HepG2 (cell line): ENCODE results near the gene PSMG1. TPM values are rescaled to one million over a fixed set of nuclear protein-coding genes. Genes with fewer than 3 reads are reported as not detected.

ENCODE experiments used
- ATAC-seq: fragments of 200-7000 bp; cut with Tn5 transposase; 3 replicates; pipeline ENCODE4 v1.9.1; 2020; ENCODE audit warnings: mild to moderate bottlenecking, moderate library complexity
- BruUV-seq: library from RNA; stranded (reverse); fragments of 400-500 nt; replicated peaks from 2 replicates; lab custom pipeline; 2021; lab: Mats Ljungman, UMichigan
- CTCF ChIA-PET: fragments of 300-600 bp; formaldehyde crosslinking; extraction: SDS; loops from one replicate; lab custom pipeline; 2021; ENCODE audit warnings: low total read pairs, inconsistent platforms, low intra/inter-chr PET ratio; lab: Yijun Ruan, JAX
- POLR2A ChIA-PET: fragments of 350-600 bp; sonication (Branson Sonifier 250); formaldehyde crosslinking; loops from one replicate; lab custom pipeline; 2020; ENCODE audit warnings: antibody characterized with exemption, inconsistent platforms; lab: Yijun Ruan, JAX
- DNase-seq: peaks from one replicate; pipeline ENCODE4 v3.0.0-alpha.2; 2015; ENCODE audit warnings: low spot score
- FAIRE-seq: peaks from 3 replicates; lab custom pipeline; 2011; peaks lifted over from hg19 to GRCh38; lab: Jason Lieb, UNC
- H2AFZ ChIP-seq: one replicate; pipeline ENCODE4 v1.6.1; 2011; ENCODE audit warnings: low read length, inconsistent platforms
- H3K27ac ChIP-seq: fragments of 300-600 bp; 3 replicates; pipeline ENCODE4 v1.8.0; 2011; ENCODE audit warnings: mixed run types, mild to moderate bottlenecking, mixed read lengths, low read length, inconsistent platforms; ENCODE audit not compliant: insufficient read depth; ENCODE audit errors: extremely low read length
- H3K27me3 ChIP-seq, 2 experiments: fragments of 200-600 bp in 1 of 2; 2 replicates in 1 of 2; 3 replicates in 1 of 2; pipeline versions ENCODE4 v1.6.0 to v1.8.0; 2011; ENCODE audit warnings: low read length in 2 of 2, mild to moderate bottlenecking in 2 of 2, moderate library complexity in 2 of 2, inconsistent platforms in 1 of 2; ENCODE audit not compliant: insufficient read depth in 2 of 2, control insufficient read depth in 1 of 2
- H3K36me3 ChIP-seq, 2 experiments: fragments of 200-600 bp in 1 of 2; replicated peaks in 1 of 2; 2 replicates in 1 of 2; 3 replicates in 1 of 2; pipeline versions ENCODE4 v1.5.1 to v1.8.0; 2011; ENCODE audit warnings: low read length in 2 of 2, inconsistent platforms in 1 of 2; ENCODE audit not compliant: insufficient read depth in 2 of 2, control insufficient read depth in 1 of 2
- H3K4me1 ChIP-seq: 2 replicates; pipeline ENCODE4 v1.5.1; 2012; ENCODE audit warnings: low read length, inconsistent platforms; ENCODE audit not compliant: insufficient read depth
- H3K4me2 ChIP-seq: 2 replicates; pipeline ENCODE4 v1.6.0; 2011; ENCODE audit warnings: low read depth, low read length, inconsistent platforms
- H3K4me3 ChIP-seq, 3 experiments: fragments of 200-600 bp in 1 of 3; sonication (generic), shearing (Covaris generic) in 1 of 3; replicated peaks in 1 of 3; 2 replicates each; pipeline ENCODE4 v1.5.1; 2011 to 2016; ENCODE audit warnings: low read length in 3 of 3, inconsistent platforms in 2 of 3, low read depth in 2 of 3, mild to moderate bottlenecking in 2 of 3, control low read depth in 1 of 3, mixed read lengths in 1 of 3; ENCODE audit not compliant: insufficient read depth in 1 of 3
- H3K79me2 ChIP-seq: one replicate; pipeline ENCODE4 v1.6.1; 2011; ENCODE audit warnings: low read length, inconsistent platforms; ENCODE audit not compliant: insufficient read depth
- H3K9ac ChIP-seq: 2 replicates; pipeline ENCODE4 v1.6.0; 2011; ENCODE audit warnings: mild to moderate bottlenecking, low read depth, low read length, inconsistent platforms; ENCODE audit not compliant: insufficient read depth
- H3K9me3 ChIP-seq: 2 replicates; pipeline ENCODE4 v1.5.1; 2012; ENCODE audit warnings: mild to moderate bottlenecking, low read length
- H4K20me1 ChIP-seq: 2 replicates; pipeline ENCODE4 v1.6.0; 2011; ENCODE audit warnings: inconsistent platforms, mild to moderate bottlenecking, low read length, moderate library complexity; ENCODE audit not compliant: insufficient read depth
- CAMTA2 ChIP-seq: sonication (generic); formaldehyde crosslinking; IDR thresholded peaks from 2 replicates; pipeline ENCODE4 v1.4.0; 2020; ENCODE audit warnings: mild to moderate bottlenecking, missing genetic modification reagents, borderline replicate concordance
- EHMT2 ChIP-seq: fragments of 200-600 bp; sonication (generic); IDR thresholded peaks from 2 replicates; pipeline ENCODE4 v1.7.0; 2017; ENCODE audit warnings: antibody characterized with exemption, low read depth, low read length, borderline replicate concordance
- NFE2L2 ChIP-seq: fragments of 150-350 bp; IDR thresholded peaks from 2 replicates; pipeline ENCODE4 v1.6.1; 2014; ENCODE audit warnings: low read length
- POLR2G ChIP-seq: fragments of 200-400 bp; formaldehyde crosslinking; IDR thresholded peaks from 2 replicates; pipeline ENCODE4 v1.6.1; 2018; ENCODE audit warnings: mild to moderate bottlenecking, low read depth, low read length, moderate library complexity
- STAG1 ChIP-seq: sonication (generic); formaldehyde crosslinking; IDR thresholded peaks from 2 replicates; pipeline ENCODE4 v1.4.0; 2020; ENCODE audit warnings: missing genetic modification reagents
- XRCC5 ChIP-seq: fragments of 200-400 bp; formaldehyde crosslinking; optimal IDR thresholded peaks from 2 replicates; pipeline ENCODE3; 2017; ENCODE audit warnings: mild to moderate bottlenecking, low read length
- ZFP62 ChIP-seq: sonication (generic); formaldehyde crosslinking; IDR thresholded peaks from 2 replicates; pipeline ENCODE4 v1.4.0; 2020; ENCODE audit warnings: missing genetic modification reagents
- ZNF619 ChIP-seq: sonication (generic); formaldehyde crosslinking; IDR thresholded peaks from 2 replicates; pipeline ENCODE4 v1.4.0; 2020; ENCODE audit warnings: mild to moderate bottlenecking, missing genetic modification reagents
- ZNF703 ChIP-seq: sonication (generic); formaldehyde crosslinking; IDR thresholded peaks from 2 replicates; pipeline ENCODE4 v1.5.1; 2020; ENCODE audit warnings: missing genetic modification reagents, mild to moderate bottlenecking, moderate library complexity, borderline replicate concordance
- WGBS: methylation state at CpG from one replicate; pipeline ENCODE4 v1.1.6; 2017; ENCODE audit warnings: low lambda C conversion rate; 5-methylcytosine and 5-hydroxymethylcytosine counted together
- in situ Hi-C: cut with HindIII; loops from 2 replicates; pipeline ENCODE4 v1.10.0; 2017; ENCODE audit warnings: low pct_unique_long_range_greater_than_20kb; ENCODE audit not compliant: extremely low pct_ligation_motif_present
- intact Hi-C: fragments of 100-400 bp; cut with micrococcal nuclease; formaldehyde crosslinking; loops from one replicate; pipeline ENCODE4 v1.10.0; 2022; ENCODE audit not compliant: unreplicated experiment
- polyA plus RNA-seq, 8 experiments: library from polyadenylated mRNA; depleted of rRNA in 3 of 8; stranded (reverse) in 7 of 8; unstranded in 1 of 8; fragments of >200 nt; fragmentation: Illumina TruSeq in 4 of 8; extraction: Trizol in 4 of 8; gene quantifications; 2 replicates each; pipeline versions ENCODE4 v1.2.1 to v1.2.3, GENCODE V29; 2011 to 2016; ENCODE audit warnings: low read depth in 4 of 8, missing spikeins in 1 of 8, mixed read lengths in 1 of 8; ENCODE audit not compliant: insufficient read depth in 1 of 8
- total RNA-seq, 5 experiments: library from RNA; depleted of rRNA; stranded (reverse); fragments of >200 nt; fragmentation: Illumina TruSeq; extraction: Trizol; gene quantifications; 2 replicates each; pipeline ENCODE4 v1.2.3, GENCODE V29; 2016; ENCODE audit warnings: low read depth in 1 of 5
- TF ChIP-seq, protein P1 (sequence below): sonication (generic); formaldehyde crosslinking; IDR thresholded peaks from 2 replicates; pipeline ENCODE4 v1.5.0; 2020; ENCODE audit warnings: mild to moderate bottlenecking, missing genetic modification reagents, moderate library complexity
- TF ChIP-seq, protein P2 (sequence below): sonication (generic); formaldehyde crosslinking; IDR thresholded peaks from 2 replicates; pipeline ENCODE4 v1.8.0; 2022; ENCODE audit warnings: missing genetic modification reagents, mild to moderate bottlenecking, borderline replicate concordance
- TF ChIP-seq, protein P3 (sequence below): IDR thresholded peaks from 2 replicates; pipeline ENCODE4 v1.6.1; 2018; ENCODE audit warnings: missing genetic modification reagents, mild to moderate bottlenecking, missing compliant biosample characterization

Gene PSMG1
- total and polyA plus RNA-seq, 2 of the 13 experiments (the other 11 are each of a cell fraction or from before 2014, with no cell fraction given): 63.6 to 173 TPM

DNA sequence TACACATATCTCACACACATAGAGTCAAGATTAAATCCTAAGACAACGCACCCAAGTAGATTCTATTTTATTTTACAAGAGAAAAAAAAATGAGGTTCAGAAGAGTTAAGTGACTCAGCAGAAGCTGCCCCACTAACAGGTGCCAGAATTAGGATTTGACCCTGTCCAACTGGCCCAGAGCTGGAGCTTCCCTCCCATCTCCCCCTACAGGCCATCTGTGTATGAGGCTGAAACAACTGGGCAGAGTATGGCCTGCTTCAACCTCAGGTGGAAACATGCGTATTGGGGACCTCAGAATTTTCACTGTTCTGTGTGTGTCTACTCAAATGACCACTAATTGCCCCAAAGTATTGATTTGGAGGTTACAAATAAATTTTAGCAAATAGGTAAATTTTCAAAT is 29.9 kb downstream of the PSMG1 start:
- CTCF ChIA-PET: interaction anchor here (1.6 kb wide), 1 partner anchor 420 kb away, joined by 3 read pairs; no protein-coding TSS in a partner anchor
- Histone ChIP-seq H3K9me3 (no peaks in the 10 kb centered on the region), H3K36me3 (no peaks in the 10 kb centered on the region), H4K20me1 (no peaks in the 10 kb centered on the region), H3K4me1 (no peaks in the 10 kb centered on the region), H3K4me2 (no peak overlapping the region), H3K79me2 (no peaks in the 10 kb centered on the region), H2AFZ (no peak overlapping the region), H3K9ac (no peak overlapping the region), H3K4me3 (no peak overlapping the region), H3K27ac (no peak overlapping the region), H3K27me3 (peaks cover 4 to 22% of the 10 kb centered on the region in 2 experiments; a peak in 2 of 5 replicates)
- FAIRE-seq (no peak), ATAC-seq (peak; percentile 94), DNase-seq (no peak)
- WGBS: 58% methylated on average over 2 of the region's 2 CpGs
- intact Hi-C loops (no loop called here), in situ Hi-C loops (no loop called here)
- no TSS peak for BruUV-seq
- TF ChIP-seq POLR2G: no peak
- no peak for TF ChIP-seq ZNF619 (CRISPR knock-in tag)
- TF ChIP-seq, protein P1, sequence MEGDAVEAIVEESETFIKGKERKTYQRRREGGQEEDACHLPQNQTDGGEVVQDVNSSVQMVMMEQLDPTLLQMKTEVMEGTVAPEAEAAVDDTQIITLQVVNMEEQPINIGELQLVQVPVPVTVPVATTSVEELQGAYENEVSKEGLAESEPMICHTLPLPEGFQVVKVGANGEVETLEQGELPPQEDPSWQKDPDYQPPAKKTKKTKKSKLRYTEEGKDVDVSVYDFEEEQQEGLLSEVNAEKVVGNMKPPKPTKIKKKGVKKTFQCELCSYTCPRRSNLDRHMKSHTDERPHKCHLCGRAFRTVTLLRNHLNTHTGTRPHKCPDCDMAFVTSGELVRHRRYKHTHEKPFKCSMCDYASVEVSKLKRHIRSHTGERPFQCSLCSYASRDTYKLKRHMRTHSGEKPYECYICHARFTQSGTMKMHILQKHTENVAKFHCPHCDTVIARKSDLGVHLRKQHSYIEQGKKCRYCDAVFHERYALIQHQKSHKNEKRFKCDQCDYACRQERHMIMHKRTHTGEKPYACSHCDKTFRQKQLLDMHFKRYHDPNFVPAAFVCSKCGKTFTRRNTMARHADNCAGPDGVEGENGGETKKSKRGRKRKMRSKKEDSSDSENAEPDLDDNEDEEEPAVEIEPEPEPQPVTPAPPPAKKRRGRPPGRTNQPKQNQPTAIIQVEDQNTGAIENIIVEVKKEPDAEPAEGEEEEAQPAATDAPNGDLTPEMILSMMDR: peak; percentile 44
- TF ChIP-seq, protein P2, sequence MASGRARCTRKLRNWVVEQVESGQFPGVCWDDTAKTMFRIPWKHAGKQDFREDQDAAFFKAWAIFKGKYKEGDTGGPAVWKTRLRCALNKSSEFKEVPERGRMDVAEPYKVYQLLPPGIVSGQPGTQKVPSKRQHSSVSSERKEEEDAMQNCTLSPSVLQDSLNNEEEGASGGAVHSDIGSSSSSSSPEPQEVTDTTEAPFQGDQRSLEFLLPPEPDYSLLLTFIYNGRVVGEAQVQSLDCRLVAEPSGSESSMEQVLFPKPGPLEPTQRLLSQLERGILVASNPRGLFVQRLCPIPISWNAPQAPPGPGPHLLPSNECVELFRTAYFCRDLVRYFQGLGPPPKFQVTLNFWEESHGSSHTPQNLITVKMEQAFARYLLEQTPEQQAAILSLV (CRISPR knock-in tag): no peak
- TF ChIP-seq NFE2L2: 0 out of 2 replicates have a peak, but pooled peaks have one; percentile 33
- TF ChIP-seq, protein P3, sequence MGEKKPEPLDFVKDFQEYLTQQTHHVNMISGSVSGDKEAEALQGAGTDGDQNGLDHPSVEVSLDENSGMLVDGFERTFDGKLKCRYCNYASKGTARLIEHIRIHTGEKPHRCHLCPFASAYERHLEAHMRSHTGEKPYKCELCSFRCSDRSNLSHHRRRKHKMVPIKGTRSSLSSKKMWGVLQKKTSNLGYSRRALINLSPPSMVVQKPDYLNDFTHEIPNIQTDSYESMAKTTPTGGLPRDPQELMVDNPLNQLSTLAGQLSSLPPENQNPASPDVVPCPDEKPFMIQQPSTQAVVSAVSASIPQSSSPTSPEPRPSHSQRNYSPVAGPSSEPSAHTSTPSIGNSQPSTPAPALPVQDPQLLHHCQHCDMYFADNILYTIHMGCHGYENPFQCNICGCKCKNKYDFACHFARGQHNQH (CRISPR knock-in tag): no peak
- TF ChIP-seq EHMT2: no peak
- no peak for TF ChIP-seq ZFP62 (CRISPR knock-in tag)
- TF ChIP-seq STAG1 (CRISPR knock-in tag): peak; percentile 42
- TF ChIP-seq XRCC5: peak; percentile 56
- no peak for TF ChIP-seq CAMTA2
- TF ChIP-seq ZNF703 (CRISPR knock-in tag): no peak
- POLR2A ChIA-PET: no interaction called here
